NCI-H748 (cell line): ENCODE measurements around the gene NRXN3.

Source experiments
- DNase-seq: peaks from one replicate; lab custom pipeline; 2025; ENCODE audit not compliant: unreplicated experiment; lab: John Stamatoyannopoulos, UW

The NRXN3 gene

DNA sequence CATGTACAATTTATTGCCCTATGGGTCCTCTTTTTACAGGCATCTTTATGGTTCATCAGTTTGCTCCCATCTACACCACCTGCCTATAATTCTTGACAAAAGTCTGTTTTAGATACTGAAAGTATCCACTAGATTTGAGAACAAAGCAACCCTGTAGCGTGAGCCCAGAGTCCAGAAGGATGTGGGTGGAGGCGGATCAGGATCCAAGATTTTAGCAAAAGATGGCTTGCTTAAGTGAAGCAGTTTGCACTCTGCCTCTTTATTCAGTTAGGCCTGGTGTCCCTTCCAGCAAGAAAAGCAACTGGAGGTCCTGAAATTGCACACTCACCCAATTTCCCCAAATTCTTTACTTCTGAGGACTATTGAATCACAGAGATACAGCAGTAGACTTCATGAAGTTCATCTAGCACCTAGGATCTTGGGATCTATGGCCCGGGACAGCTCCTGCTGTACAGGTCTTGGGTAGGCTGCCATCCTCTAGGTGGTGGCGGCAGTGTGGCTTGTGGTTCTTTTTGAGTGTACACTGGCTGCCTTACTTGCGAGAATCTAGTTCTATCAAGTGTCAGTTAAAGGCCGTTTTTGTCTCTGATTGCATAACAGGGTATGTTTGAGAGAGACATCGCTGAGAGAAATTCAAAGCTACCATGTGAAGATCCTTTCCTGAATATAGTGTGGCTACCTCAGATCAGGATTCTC is 873.2 kb downstream of the NRXN3 start:
- no peak for DNase-seq

DNA sequence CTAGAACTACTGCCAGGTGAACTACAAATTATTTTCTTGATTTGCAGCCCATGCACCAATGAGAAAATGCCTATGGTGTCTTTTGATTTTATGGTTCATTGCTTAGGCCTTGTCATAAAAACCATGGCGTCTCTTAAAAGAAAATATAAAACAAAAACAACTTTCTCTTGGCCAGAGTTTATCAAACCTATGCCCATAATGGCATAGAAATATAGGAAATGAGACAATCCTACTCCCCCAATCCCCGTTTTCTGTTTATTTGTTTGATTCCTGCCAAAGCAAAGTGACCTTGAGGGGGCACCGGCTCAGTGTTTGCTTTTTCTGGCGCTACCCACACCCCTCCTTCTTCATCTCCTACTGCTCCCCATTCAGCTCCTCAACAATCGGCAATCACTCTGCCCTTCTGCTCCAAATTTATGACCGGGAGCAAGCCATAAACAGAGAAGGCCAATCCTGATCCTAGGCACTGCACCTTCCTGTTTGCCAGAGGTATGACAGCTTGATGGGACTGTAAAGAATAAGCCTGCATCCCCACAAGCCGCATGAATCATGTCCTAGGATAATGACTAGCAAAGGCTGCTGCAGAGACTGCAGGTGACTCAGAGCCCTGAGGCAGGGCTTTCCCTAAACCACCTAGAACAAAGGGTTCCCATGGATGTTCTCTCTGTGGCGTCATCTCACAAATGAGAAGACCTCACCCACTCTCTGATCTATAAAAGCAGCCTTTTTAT is 874.9 kb downstream of the NRXN3 start:
- peak; percentile 35 for DNase-seq

DNA sequence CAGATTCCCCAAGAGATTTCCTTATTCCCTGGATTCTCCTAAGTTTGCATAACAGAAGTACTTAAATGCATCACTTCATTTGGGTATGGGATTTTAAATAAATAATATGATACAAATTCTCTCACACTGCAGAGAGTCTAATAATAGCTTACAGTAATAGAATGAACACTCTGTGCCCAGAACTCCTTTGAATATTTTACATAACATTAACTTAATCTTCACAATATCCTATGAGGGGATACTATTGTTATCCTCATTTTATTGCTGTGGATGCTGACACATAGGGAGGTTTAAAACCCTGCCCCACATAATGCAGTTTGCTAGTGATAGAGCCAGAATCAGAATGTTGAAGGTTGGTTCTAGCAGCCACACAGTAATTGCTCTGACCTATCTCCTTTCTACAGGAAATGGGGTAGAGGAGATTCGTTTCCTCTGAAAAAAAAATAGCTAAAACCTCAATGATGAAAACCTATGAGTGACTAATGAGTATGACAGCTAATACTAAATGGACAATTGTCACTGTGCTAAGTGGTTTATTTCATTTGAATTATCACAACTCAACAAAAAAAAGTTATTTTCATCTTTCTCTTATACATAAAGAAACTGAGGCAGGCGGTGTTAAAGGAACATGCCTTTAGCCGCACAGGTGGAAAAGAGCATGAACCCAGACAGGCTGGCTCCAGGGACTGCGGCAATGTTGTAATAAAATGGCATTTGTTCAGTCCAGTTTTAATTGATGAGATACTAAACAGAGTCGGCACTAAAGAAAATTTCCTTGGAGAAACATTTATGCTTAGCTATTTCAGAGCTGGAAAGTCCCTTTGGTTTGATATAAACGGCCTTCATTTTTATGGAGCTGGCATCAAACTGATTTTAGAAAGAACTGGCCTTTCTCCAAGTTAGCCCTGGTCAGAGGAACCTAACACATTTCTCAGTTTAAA is 880.9 kb downstream of the NRXN3 start:
- no peak for DNase-seq

DNA sequence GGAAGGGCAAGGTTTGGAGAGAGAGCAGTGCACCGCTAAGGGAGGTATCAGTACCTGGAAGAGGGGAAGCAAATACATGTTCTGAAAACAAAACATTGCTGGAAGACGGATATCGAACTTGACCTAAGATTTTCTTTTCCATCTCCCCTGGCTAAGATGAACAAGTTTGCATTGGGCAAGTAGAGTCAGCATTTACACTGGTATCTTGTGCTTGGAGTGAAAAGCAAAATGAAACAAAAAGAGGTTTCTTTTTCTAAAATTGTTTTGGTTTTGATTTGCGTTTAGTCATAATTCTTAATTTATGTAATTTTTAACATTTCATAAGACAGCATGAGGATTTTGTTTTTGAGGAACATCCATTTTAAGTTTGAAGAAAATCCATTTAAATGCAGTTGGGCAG is 881.6 kb downstream of the NRXN3 start:
- no peak for DNase-seq

DNA sequence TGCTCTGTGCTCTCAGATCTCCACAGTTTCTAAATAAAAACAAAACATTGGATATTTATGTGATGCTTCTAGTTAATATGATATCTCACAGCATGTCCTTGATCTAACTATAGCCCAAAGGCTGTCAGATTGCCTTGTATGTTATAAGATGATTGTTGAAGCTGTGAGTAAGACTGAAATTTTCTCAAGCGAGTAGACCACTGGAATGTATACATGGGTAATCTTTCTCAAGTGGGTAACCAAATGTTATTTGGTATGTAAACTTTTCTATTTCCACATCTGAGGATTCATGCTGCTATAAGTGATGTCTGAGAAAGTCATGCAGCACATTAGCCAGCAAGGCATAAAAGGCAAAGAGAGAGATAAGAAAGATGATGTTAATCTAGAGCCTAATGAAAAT is 886.7 kb downstream of the NRXN3 start:
- DNase-seq: no peak

DNA sequence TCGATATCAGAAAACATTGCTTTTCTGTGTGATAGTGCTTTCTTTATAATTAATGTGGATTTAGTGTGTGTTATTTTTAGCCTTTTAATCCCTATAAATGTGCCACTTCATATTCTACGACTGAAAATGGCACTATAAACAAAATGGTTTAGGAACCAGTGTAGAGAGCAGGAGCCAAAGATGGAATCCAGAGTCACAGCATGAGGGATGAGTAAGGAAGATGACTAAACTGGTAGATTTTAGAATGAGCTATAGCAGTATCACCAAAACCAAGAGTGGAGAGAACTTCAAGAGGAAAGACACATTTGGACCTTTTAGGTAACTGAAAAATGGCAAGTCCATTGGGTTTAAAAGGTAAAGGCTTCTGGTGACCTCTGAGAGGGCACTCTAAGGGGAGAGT is 887.2 kb downstream of the NRXN3 start:
- no peak for DNase-seq

DNA sequence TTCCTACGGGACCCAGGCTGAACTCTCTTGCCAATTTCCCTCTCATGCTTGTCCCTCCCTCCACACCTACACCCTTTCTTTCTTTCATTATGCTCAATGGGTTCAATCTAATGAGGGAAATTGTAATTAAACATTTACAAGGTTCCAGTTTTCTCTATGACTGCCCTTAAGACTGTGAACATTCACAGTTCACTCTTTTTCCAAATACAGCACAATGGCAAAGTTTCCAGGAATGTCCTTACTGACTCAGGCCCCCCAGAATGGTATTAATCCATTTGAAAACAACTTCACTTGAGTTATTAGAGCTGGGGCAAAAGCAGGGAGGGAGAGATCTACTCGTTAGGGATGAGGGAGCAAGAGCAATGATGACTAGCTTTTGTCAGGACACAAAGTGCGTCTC is 892.1 kb downstream of the NRXN3 start:
- no peak for DNase-seq

DNA sequence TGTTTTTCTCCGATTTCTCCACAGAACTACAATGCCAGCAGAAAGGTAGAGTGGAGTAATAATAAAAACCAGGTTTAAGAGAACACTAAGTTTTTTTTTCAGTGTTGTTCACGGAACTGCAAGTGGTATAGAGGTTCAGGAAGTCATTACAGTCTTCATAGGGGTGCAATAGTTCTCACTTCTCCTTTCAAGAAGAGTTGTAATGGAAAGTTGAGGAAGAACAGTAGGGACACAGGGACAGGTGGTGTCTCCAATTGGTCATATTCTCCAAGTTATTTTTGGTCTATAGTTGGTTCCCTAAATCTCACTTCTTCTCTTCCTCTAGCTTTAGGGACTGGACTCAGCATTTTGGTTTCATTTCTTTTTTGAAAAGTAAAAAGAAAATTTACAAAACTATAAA is 894.0 kb downstream of the NRXN3 start:
- no peak for DNase-seq

DNA sequence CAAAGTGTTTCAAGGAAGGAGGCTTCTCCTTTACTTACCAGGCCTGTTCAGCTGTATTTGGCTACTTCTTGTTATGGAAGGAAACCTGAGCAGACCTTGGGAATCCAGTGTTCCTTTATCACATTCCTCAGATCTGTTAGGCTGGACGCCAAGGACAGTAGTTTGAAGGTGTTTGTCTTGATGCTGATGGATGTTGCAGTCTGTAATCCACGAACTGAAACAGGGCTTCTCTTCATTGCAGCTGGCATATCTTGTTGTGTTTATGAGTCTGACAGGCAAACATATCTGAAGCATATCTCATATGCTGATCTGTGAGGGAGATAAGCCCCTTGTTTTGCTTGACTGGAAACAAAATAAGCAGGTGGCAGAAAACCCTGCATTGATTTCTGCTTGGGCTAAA is 904.3 kb downstream of the NRXN3 start:
- no peak for DNase-seq

DNA sequence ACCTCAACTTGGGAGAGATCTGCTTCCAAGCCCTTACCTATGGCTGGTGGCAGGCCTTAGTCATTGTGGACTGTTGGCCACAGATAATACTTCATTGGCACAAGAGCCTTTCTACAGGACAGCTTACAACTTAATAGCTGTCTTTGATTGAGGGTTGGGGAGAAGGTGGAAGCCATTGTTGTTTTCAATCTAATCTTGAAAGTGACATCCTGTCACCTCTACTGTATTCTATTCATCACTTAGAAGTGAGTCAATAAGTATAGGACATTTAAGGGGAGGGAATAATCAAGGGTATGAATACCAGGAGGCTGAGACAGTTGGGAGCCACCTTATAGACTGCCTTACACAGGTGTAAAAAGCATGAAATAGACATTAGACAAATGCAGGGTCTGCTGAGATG is 906.3 kb downstream of the NRXN3 start:
- DNase-seq: no peak

DNA sequence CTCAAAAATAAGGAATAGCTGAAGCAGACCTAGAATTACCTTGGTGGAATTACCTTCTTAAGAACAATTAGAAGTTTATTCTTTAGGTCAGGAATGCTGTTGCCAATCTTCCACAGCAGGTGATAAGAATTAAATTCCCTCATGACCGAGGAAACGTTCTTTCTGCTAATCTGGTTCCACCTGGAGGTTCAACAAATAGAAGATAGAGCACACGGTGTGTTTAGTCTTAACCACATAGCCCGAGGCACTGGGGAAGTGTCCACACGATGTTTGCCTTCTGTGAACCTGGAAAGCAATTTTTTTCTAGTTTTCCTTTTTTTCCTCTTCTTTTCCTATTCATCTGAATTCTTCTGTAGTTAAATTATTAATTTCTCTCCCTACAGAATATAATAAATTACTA is 906.9 kb downstream of the NRXN3 start:
- DNase-seq: no peak

DNA sequence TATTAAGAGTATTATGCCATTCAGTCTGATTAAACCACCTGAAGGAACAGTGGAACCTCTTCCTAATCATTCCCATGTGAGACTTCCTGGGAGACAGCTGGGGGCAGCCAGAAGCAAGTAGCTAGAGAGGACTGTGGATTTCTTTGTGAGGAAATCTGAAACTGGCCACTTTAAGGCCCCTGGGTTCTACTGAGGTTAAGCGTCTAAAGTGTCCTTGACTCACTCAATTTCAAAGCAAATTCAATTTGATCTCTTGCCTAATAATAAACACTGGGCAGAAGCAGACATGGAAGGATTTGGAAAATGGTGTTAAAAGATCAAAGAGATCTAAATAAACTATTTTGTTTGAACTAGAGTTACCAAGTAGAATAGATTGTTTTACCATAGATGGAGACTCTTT is 909.9 kb downstream of the NRXN3 start:
- DNase-seq: no peak

DNA sequence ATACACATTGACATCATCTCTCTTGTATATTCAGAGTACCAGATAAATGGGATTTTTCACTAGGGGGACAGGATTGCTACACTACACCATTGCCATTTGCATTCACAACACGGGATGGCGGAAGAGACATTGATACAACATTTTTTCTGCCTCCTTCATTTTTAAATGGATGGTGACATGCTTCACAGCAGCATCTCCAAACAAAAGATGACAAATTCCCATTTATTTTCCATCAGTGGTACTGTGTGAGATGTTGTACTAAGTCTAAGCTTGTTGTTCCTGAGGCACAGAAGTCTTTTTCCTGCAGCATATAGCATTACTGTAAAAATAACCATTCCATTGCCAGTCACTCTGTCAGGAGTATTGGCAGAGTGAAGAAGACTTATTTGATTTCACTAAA is 912.7 kb downstream of the NRXN3 start:
- no peak for DNase-seq

DNA sequence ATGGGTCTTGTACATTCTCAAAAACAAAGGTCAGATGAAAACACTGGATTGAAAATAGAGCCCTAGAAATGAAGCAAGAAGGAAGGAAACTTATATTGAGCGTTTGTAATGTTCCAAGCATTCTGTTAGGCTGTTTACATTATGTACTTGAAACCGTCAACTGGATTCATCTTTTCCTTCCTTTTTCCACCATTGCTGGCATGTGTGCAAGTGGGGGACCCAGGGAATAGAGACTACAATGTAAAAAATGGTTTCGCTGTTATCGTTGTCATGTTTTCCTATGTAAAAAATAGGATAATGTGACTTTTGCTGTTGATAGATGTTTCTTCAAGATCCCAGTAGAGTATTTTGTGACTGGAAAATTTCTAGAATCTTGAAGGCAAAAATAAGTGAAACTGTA is 913.2 kb downstream of the NRXN3 start:
- DNase-seq: no peak

DNA sequence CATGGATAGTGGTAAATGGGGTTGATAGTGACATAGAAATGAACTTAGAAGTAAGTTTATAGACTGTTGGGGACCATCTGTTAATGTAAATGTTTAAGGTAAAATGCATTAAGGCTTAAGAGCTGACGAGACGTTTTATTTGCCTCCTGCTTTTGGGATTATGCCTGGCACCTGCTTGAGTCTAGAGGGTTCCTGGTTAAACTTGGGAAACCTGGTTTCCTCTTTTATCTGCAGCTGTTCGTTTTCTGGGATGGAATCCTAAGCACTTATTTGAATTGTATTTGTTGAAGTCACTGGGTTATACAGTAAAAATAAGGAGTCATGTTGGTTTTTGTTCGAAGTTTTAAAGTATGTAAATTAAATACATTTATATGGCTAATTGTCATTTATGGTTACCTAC is 914.7 kb downstream of the NRXN3 start:
- DNase-seq: no peak

DNA sequence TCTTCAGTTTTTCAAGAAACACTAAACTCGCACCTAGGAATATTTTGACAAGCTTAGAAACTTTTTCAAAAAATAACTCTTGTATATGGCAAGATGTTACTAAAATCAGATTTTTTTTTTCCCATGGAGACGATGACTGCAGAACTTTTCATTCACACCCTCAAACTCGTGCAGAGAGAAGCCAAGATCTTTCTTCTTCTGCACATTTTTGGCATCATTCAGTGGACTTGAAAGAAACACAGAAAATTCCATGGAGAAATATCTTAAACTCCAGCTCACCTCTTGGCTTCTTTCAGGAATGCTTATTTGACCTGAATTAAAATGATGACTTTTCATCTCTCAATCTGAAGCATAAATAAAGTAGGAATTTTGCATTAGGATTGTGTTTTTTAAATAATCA is 919.4 kb downstream of the NRXN3 start:
- DNase-seq: no peak

DNA sequence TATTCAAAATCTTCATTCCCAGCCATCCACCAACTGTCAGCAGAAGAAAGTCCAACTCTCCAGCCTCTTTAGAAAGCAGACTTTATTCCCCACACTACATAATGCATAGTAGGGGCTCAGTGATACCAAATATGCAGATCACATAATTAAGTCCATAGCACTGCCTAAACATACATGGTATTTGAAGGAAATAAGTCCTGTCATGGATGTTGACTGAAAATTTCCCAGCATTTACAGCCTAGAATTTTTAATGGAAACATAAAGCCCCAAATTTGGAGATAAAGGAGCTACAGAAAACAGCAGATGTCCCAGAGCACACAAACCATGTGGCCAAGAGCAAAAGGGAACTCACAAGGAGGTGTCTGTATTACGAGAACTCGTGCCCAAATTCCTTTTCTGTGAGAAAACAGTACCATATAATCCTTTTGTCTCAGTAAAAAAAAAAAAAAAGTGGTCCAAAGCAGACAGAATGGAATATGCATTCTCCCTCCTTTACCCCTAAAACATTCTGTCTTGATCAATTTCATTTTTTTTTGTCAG is 920.5 kb downstream of the NRXN3 start:
- no peak for DNase-seq

DNA sequence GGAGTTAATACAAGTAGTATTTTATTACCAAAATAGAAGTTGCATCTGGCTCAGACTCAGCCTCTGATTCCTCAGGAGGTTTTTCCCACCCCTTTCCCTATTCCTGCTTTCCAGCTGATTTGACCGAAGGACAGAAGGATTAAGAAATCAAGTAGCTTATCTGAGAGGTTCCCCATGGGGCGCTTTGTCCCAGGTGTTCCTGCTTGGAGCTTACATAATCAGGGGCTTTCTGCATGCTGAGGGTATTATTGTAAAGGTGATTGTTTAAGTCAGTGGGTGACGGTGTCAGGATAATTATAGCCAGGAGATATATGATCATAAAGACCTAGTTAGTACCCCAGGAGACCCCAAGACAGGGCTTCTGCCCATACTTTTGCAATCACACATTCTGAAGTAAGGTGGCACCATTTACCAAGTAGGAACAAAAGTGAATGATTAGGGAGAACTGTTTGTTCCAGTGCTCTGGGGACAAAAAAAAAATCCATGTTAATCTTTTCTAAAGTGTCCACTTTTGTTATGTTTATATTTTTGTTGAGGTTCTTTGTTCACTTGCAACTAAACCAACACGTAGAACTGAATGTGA is 921.3 kb downstream of the NRXN3 start:
- no peak for DNase-seq

DNA sequence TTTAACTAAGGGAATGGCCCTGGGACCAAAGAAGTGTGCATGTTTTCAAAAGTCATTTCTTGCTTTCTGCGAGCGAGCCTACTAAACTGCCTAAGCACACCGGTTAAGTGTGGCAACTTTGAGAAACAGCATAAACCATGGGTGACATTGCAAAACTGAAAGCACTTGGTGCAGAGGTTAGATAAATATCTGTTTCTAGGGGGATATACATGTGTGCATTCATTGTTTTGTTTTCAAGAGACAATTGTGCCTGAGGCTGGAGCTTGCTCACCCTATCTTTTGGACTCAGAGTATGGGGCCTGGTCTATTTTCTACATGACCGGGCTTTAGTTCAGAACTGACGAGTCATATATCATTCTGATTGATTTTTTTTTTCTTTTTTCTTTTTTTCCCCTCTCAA is 923.4 kb downstream of the NRXN3 start:
- no peak for DNase-seq

DNA sequence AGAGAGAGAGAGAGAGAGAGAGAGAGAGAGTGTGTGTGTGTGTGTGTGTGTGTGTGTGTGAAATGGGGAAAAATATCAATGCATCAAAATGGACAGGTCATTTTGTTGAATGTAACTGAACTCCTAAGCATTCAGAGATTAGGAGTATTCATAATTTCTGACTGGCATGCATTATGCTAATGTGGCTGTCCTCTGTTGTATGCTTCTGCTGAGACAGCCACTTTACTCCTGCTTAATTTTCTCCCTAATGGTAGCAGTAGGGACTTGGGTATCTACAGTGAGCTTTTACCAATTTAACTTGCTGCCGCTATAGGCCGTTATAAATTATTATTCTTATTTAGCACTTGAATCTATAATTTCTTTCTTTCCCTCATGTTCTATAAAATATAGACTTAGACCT is 924.8 kb downstream of the NRXN3 start:
- DNase-seq: no peak

DNA sequence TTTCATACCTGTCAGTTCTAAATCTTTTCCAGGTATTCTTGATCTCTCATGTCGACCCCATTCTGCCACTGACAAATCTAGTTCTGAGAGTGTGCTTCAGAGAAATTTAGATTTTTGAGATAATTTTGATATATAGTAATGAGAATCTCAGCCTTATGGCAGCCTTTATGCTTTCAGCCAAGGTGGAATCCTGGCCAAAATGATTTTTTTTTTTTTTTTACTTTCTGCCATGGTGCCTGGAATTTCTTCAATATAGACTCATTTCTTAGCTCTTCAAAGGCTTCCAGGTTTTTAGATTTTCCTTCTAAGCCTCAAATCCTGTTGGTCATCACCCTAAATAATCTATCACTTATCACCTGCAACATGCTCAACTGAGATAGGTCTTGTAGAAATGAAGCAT is 926.6 kb downstream of the NRXN3 start:
- DNase-seq: no peak
